GM10248 (cell line): ENCODE data around the gene BEST2.

Experiments
- CTCF ChIA-PET: fragments of 300-600 bp; sonication (Branson Sonifier 250); formaldehyde crosslinking; extraction: SDS; loops from one replicate; lab custom pipeline; 2021; ENCODE audit warnings: antibody characterized with exemption; lab: Yijun Ruan, JAX
- POLR2A ChIA-PET: fragments of 350-650 bp; sonication (Branson Sonifier 250); formaldehyde crosslinking; extraction: SDS; loops from one replicate; lab custom pipeline; 2020; ENCODE audit warnings: antibody characterized with exemption; lab: Yijun Ruan, JAX
- DNase-seq: peaks from one replicate; pipeline ENCODE4 v3.0.0; 2012; ENCODE audit errors: extremely low spot score
- TF ChIP-seq, protein P1 (sequence below): IDR thresholded peaks from 2 replicates; pipeline ENCODE4 v1.5.1; 2012; ENCODE audit warnings: mild to moderate bottlenecking, low read depth; ENCODE audit errors: extremely low read depth, missing control alignments, control extremely low read depth

The BEST2 gene

DNA sequence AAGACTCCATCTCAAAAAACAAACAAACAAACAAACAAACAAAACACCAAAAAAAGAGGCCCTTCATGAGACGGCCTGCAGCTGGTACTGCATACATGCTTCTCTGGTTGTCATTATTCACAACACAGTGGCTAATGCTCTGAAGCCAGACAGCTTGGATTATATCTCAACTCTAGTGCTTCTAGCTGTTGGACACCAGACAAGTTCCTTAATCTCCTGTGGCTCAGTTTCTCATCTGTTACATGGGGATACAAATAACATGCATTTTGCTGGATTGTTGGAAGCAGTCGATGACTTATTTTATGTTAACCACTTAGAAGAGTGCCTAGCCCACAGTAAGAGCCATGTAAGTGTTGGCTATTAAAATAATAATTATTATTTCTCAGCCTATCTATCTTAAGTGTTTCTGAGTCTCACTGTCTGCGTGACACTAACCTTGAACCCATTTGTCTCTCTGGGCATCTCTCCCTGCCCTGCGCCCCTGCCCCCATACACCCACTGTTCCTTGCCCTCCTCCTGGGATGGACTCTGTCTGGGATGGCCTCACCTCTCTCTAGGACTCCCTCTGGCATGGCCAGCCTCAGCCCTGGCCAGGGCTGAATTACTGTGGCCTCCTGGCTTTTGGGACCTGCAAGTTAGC, 36.6 kb downstream of the BEST2 start:
- CTCF ChIA-PET, result interaction anchor here (1.0 to 4.3 kb wide), 7 partner anchors 8 to 60 kb away, joined by 3 to 62 read pairs (median 6); no protein-coding TSS in a partner anchor
- TF ChIP-seq, protein P1, sequence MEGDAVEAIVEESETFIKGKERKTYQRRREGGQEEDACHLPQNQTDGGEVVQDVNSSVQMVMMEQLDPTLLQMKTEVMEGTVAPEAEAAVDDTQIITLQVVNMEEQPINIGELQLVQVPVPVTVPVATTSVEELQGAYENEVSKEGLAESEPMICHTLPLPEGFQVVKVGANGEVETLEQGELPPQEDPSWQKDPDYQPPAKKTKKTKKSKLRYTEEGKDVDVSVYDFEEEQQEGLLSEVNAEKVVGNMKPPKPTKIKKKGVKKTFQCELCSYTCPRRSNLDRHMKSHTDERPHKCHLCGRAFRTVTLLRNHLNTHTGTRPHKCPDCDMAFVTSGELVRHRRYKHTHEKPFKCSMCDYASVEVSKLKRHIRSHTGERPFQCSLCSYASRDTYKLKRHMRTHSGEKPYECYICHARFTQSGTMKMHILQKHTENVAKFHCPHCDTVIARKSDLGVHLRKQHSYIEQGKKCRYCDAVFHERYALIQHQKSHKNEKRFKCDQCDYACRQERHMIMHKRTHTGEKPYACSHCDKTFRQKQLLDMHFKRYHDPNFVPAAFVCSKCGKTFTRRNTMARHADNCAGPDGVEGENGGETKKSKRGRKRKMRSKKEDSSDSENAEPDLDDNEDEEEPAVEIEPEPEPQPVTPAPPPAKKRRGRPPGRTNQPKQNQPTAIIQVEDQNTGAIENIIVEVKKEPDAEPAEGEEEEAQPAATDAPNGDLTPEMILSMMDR, result no peak
- POLR2A ChIA-PET, result interaction anchor here (0.6 to 1.6 kb wide), 3 partner anchors 10 to 17 kb away, joined by 4 to 9 read pairs (median 4); no protein-coding TSS in a partner anchor
- DNase-seq, result no peak

DNA sequence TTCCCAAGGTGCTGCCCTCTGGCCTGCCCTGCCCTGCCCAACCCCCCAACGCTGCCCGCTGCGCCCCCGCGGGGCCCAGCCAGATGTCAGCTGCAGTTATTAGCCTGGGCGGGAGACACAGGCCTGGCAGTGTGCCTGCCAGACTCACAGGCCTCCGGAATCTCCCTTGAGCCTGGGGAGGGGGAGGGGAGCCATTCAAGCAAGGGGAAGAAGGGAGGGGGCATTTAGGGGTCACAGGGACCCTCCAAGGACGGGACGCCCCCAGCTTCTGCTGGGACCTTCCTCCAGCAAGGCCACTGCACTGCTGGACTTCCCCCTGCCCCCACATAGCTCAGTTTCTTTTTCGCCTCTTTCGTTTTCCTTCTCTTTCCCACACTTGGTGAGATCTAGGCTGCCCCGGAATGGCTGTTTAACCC, 37.1 kb downstream of the BEST2 start:
- TF ChIP-seq, protein P1, result peak; percentile 27
- DNase-seq, result peak; percentile 78
- ChIA-PET POLR2A (interaction anchor here (0.6 to 1.6 kb wide), 3 partner anchors 10 to 16 kb away, joined by 4 to 9 read pairs (median 4); no protein-coding TSS in a partner anchor), CTCF (interaction anchor here (1.2 to 4.3 kb wide), 5 partner anchors 11 to 59 kb away, joined by 4 to 62 read pairs (median 6); no protein-coding TSS in a partner anchor)

DNA sequence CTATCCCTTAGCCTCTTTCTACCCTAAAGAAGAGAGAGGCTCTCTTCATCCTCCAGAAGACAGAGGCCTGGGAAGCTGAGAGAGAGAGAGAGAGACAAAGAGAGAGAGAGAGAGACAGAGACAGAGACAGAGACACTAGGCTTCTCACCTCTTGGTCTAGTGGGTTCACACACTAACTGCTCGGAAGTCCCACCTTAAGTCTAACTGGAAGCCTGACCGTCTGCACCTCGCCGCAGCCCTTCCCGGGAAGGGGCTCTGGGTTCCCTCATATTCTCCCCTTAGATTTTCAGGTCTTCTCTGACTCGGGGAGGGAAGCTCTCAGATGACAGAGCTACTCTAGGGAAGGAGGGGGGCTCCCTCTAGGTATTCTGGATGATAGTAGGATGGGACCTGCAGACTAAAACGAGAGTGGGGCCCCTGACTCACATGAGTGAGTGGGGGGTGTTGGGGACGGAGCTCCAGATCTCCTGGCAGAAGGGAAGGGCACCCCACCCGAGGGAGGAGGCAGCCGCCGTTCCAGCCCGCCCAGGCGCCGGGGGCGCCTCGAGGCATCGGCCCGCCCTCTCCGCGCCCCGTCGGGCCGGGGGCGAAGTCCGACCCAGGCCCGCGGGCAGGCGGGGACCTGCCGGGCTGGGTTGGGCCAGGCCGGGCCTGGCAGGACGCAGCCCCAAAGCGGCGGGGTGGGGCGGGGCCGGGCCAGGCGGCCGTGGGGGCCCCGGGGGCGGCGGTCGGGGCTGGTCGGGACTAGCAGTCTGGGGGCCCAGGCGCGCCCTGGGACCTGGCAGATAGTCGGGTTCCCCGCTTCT, 37.7 kb downstream of the BEST2 start:
- ChIA-PET CTCF (interaction anchor here (1.2 to 4.3 kb wide), 4 partner anchors 12 to 59 kb away, joined by 5 to 62 read pairs (median 7); no protein-coding TSS in a partner anchor), POLR2A (interaction anchor here (1.4 to 1.6 kb wide), 2 partner anchors 10 to 11 kb away, joined by 4 to 9 read pairs; no protein-coding TSS in a partner anchor)
- TF ChIP-seq, protein P1, result no peak
- no peak for DNase-seq

DNA sequence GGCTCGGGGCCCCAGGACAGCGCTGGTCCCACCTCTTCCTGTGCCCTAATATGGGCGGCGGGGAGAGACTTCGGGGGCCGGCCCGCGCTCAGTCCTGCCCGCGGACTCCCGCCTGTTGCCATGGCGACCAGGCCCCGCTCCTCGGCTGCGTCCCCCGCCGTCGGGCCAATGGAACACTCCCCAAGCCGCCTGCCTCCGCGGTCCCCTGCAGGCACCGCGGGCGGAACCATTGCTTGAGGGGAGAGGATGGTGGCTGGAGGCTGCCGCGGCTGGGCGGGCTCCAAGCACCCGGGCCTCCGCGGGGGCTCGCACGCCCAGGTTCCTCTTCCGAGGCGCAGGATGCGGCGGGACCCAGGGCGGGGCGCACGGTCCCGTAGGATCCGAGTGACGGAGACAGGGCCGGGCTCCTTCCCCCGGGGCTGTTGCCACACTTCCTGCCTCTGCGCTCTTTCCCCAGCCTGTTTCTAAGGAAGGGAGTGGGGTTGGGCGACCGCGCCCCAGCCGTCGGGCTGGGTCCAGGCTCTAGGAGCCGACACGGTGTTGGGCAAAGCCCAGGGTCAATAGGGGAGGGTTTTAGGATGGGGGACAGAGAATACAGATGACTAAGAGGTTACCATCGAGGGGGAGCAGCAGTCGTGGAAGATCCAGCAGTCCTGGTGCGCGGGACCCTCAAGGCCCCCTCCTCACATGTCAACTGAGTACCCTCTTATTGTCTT, 38.5 kb downstream of the BEST2 start:
- TF ChIP-seq, protein P1, result no peak
- ChIA-PET POLR2A (interaction anchor here (1.4 to 3.6 kb wide), 3 partner anchors 7 to 12 kb away, joined by 4 to 70 read pairs (median 9); no protein-coding TSS in a partner anchor), CTCF (interaction anchor here (1.2 to 17.0 kb wide), 5 partner anchors 13 to 32 kb away, joined by 6 to 550 read pairs (median 62); partner anchors contain the start of gene HOOK2)
- peak; percentile 94 for DNase-seq

DNA sequence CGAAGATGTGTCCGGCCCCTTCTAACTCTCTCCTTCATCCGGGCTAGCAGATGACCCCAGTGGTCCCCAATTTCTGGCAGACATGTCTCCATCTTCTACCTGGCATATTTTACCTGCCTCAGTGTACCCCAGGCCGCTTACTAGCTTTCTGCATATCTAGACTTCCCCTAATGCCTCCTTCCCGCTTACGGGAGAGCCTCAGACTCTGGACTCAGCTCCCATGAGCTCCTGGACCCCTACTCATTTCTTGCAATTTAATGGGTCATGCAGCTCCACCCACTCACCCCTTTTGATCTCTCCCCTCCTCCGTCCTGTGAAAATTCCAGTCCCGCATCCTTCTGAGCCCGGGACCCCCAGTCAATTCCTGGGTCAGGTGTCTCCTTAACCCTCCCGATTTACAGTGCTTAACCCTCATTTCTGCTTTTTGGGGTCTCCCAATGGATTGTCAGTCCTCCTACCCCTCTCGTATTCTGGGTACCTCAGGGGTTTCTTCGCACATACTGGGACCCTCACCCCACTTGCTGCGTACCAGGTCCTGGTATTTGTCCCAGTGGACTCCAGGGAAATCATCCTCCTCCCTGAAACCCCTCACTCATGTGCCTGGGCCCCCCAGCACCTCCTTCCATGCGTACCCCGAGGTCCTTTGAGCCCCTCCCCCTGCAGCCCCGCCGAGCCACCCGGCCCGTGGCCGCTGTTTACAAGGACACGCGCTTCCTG, 39.2 kb downstream of the BEST2 start:
- DNase-seq, result no peak

More for the DNA sequence above, 39.2 kb downstream of the BEST2 start:
- ChIA-PET CTCF (interaction anchor here (1.2 to 17.0 kb wide), 5 partner anchors 13 to 57 kb away, joined by 3 to 550 read pairs (median 6); partner anchors contain the start of genes HOOK2 and RNASEH2A), POLR2A (interaction anchor here (0.5 to 3.6 kb wide), 24 partner anchors 8 to 866 kb away, joined by 3 to 110 read pairs (median 6); partner anchors contain the start of genes GCDH, GET3, MAN2B1 and PRDX2)
- TF ChIP-seq, protein P1, result no peak
